SK-N-SH (cell line): ENCODE data around the gene CIC.

ENCODE experiments used
- EP300 ChIP-seq, 2 experiments: IDR thresholded peaks; 2 replicates each; pipeline versions ENCODE4 v1.4.0 to v1.6.1; 2012; ENCODE audit warnings: borderline replicate concordance in 1 of 2, low read depth in 1 of 2, low read length in 1 of 2
- EZH2phosphoT487 ChIP-seq: fragments of 200-600 bp; sonication (generic); IDR thresholded peaks from 2 replicates; pipeline ENCODE4 v1.6.1; 2017; ENCODE audit warnings: low read depth, mixed run types, mild to moderate bottlenecking, antibody characterized with exemption, moderate library complexity, borderline replicate concordance
- FOSL2 ChIP-seq: IDR thresholded peaks from 2 replicates; pipeline ENCODE4 v1.4.0; 2012; ENCODE audit warnings: low read depth, mild to moderate bottlenecking, moderate library complexity, borderline replicate concordance
- GABPA ChIP-seq: IDR thresholded peaks from 2 replicates; pipeline ENCODE4 v1.4.0; 2012; ENCODE audit warnings: low read depth, mild to moderate bottlenecking
- GATA2 ChIP-seq: sonication (generic); formaldehyde crosslinking; IDR thresholded peaks from 2 replicates; pipeline ENCODE4 v1.5.0; 2020; ENCODE audit warnings: mild to moderate bottlenecking, missing genetic modification reagents
- JUND ChIP-seq: IDR thresholded peaks from 2 replicates; pipeline ENCODE4 v1.4.0; 2012
- MEF2A ChIP-seq: IDR thresholded peaks from 2 replicates; pipeline ENCODE4 v1.4.0; 2012; ENCODE audit warnings: low read depth, borderline replicate concordance
- NFIC ChIP-seq: IDR thresholded peaks from 2 replicates; pipeline ENCODE4 v1.4.0; 2012; ENCODE audit warnings: borderline replicate concordance
- POLR2AphosphoS5 ChIP-seq: IDR thresholded peaks from 2 replicates; pipeline ENCODE4 v1.6.1; 2012; ENCODE audit warnings: low read depth, low read length
- RAD21 ChIP-seq: IDR thresholded peaks from 2 replicates; pipeline ENCODE4 v1.6.1; 2012; ENCODE audit warnings: mild to moderate bottlenecking, low read length
- TF ChIP-seq, protein P1 (sequence below): fragments of 200-600 bp; sonication (generic); IDR thresholded peaks from 2 replicates; pipeline ENCODE4 v1.6.1; 2017; ENCODE audit warnings: antibody characterized with exemption, mild to moderate bottlenecking, moderate library complexity
- TF ChIP-seq, protein P2 (sequence below): fragments of 150-350 bp; IDR thresholded peaks from 2 replicates; pipeline ENCODE4 v1.6.1; 2017; ENCODE audit warnings: antibody characterized with exemption, low read length, low read depth, borderline replicate concordance
- TF ChIP-seq, protein P3 (sequence below): IDR thresholded peaks from 2 replicates; pipeline ENCODE4 v1.6.1; 2012; ENCODE audit warnings: mild to moderate bottlenecking, low read depth, low read length, moderate library complexity

DNA sequence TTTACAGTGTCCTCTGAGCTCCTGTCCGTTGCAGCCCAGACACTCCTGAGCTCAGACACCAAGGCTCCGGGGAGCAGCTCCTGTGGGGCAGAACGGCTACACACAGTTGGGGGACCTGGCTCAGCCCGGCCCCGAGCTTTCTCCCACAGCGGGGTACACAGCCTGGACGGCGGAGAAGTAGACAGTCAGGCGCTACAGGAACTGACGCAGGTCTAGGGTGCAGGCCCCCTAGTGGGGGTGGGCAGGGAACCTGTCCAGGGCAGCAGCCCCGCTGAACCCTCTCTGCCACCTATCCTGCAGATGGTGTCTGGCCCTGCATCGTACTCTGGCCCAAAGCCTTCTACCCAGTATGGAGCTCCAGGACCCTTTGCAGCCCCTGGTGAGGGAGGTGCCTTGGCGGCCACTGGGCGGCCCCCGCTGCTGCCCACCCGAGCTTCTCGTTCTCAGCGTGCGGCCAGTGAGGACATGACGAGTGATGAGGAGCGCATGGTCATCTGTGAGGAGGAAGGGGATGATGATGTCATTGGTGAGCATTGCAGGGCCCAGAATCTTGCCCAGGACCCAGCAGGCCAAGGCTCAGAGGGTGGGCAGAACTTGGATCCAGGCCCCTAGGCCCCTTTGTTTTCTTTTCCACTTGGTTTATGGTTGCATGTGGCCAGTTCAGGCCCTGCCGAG lies 20.0 kb downstream of the CIC start:
- TF ChIP-seq, protein P1, sequence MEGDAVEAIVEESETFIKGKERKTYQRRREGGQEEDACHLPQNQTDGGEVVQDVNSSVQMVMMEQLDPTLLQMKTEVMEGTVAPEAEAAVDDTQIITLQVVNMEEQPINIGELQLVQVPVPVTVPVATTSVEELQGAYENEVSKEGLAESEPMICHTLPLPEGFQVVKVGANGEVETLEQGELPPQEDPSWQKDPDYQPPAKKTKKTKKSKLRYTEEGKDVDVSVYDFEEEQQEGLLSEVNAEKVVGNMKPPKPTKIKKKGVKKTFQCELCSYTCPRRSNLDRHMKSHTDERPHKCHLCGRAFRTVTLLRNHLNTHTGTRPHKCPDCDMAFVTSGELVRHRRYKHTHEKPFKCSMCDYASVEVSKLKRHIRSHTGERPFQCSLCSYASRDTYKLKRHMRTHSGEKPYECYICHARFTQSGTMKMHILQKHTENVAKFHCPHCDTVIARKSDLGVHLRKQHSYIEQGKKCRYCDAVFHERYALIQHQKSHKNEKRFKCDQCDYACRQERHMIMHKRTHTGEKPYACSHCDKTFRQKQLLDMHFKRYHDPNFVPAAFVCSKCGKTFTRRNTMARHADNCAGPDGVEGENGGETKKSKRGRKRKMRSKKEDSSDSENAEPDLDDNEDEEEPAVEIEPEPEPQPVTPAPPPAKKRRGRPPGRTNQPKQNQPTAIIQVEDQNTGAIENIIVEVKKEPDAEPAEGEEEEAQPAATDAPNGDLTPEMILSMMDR: no peak
- TF ChIP-seq JUND (no peak), FOSL2 (no peak), NFIC (no peak), EP300 (IDR thresholded peaks at IDR 0.05; ENCODE audit: borderline replicate concordance in 1 of 2, low read depth in 1 of 2, low read length in 1 of 2) (no peak), POLR2AphosphoS5 (no peak), RAD21 (no peak), GATA2 (CRISPR knock-in tag) (no peak), EZH2phosphoT487 (no peak), MEF2A (no peak), GABPA (no peak)
- TF ChIP-seq, protein P2, sequence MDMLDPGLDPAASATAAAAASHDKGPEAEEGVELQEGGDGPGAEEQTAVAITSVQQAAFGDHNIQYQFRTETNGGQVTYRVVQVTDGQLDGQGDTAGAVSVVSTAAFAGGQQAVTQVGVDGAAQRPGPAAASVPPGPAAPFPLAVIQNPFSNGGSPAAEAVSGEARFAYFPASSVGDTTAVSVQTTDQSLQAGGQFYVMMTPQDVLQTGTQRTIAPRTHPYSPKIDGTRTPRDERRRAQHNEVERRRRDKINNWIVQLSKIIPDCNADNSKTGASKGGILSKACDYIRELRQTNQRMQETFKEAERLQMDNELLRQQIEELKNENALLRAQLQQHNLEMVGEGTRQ: no peak
- TF ChIP-seq, protein P3, sequence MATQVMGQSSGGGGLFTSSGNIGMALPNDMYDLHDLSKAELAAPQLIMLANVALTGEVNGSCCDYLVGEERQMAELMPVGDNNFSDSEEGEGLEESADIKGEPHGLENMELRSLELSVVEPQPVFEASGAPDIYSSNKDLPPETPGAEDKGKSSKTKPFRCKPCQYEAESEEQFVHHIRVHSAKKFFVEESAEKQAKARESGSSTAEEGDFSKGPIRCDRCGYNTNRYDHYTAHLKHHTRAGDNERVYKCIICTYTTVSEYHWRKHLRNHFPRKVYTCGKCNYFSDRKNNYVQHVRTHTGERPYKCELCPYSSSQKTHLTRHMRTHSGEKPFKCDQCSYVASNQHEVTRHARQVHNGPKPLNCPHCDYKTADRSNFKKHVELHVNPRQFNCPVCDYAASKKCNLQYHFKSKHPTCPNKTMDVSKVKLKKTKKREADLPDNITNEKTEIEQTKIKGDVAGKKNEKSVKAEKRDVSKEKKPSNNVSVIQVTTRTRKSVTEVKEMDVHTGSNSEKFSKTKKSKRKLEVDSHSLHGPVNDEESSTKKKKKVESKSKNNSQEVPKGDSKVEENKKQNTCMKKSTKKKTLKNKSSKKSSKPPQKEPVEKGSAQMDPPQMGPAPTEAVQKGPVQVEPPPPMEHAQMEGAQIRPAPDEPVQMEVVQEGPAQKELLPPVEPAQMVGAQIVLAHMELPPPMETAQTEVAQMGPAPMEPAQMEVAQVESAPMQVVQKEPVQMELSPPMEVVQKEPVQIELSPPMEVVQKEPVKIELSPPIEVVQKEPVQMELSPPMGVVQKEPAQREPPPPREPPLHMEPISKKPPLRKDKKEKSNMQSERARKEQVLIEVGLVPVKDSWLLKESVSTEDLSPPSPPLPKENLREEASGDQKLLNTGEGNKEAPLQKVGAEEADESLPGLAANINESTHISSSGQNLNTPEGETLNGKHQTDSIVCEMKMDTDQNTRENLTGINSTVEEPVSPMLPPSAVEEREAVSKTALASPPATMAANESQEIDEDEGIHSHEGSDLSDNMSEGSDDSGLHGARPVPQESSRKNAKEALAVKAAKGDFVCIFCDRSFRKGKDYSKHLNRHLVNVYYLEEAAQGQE: no peak
